ENCODE results near the gene INHA. TPM values are rescaled to one million over a fixed set of nuclear protein-coding genes. Genes with fewer than 3 reads are reported as not detected.

The INHA gene
- total and polyA plus RNA-seq, 2 donors (not counting 1 experiment from before 2014, with no cell fraction given), result not detected

DNA sequence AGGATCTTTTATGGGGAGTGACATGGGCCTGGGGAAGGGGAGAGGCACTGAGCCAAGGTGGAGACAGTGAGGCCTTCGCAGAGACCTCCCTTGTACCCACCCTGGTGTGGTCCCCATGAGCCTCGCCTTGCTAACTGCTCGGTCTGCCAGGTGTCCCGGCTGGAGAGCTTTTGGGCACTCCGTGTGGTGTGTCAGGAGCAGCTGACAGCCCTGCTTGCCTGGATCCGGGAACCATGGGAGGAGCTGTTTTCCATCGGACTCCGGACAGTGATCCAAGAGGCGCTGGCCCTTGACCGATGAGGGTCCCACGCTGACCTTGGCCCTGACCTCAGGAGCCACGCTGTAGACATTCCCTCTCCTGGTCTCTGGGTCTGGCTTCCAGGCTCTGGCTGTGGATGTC, 43.8 kb downstream of the INHA start:
- intact Hi-C loops (cut with micrococcal nuclease), result no loop called here
- ChIA-PET CTCF (interaction anchor here (1.6 kb wide), 1 partner anchor 8 kb away, joined by 3 read pairs; no protein-coding TSS in a partner anchor), POLR2A (no interaction called here)
- H3K36me3 ChIP-seq (replicated peaks in 1 of 2; ENCODE audit: control extremely low read depth in 1 of 2, control insufficient read depth in 1 of 2, extremely low read depth in 1 of 2, insufficient read depth in 2 of 2, low read length in 1 of 2), result peaks cover 0 to 19% of the 10 kb centered on the region in 2 experiments
- Mint-ChIP-seq H3K4me1 (peaks cover 13% of the 10 kb centered on the region), H3K4me3 (no peak overlapping the region), H3K9me3 (ENCODE audit: insufficient read depth) (no peaks in the 10 kb centered on the region), H3K27me3 (no peaks in the 10 kb centered on the region), H3K27ac (no peak overlapping the region)
- no peaks in the 10 kb centered on the region for H4K20me1 ChIP-seq (ENCODE audit: control insufficient read depth, insufficient read depth, low read length, poor library complexity, severe bottlenecking)
- H3K9ac ChIP-seq (ENCODE audit: low read length), result no peak overlapping the region
- no peaks in the 10 kb centered on the region for H3K27me3 ChIP-seq (replicated peaks in 1 of 4; ENCODE audit: control extremely low read depth in 1 of 4, control insufficient read depth in 3 of 4, insufficient read depth in 4 of 4, low read length in 3 of 4)
- WGBS (ENCODE audit: insufficient coverage), result 91% methylated on average over 12 of the region's 12 CpGs
- no peaks in the 10 kb centered on the region for H3K9me3 ChIP-seq (ENCODE audit: control extremely low read depth in 1 of 3, control insufficient read depth in 2 of 3, insufficient read depth in 1 of 3, low read length in 2 of 3)
- no peaks in the 10 kb centered on the region for H3K79me2 ChIP-seq (ENCODE audit: control insufficient read depth, insufficient read depth, low read length)
- peaks cover 9% of the 10 kb centered on the region in 2 donors for H3K4me1 ChIP-seq (ENCODE audit: control insufficient read depth in 2 of 2, insufficient read depth in 2 of 2, low read length in 2 of 2)
- H2AFZ ChIP-seq (ENCODE audit: insufficient read depth, low read depth, low read length, poor library complexity, severe bottlenecking), result no peak overlapping the region
- H3K4me3 ChIP-seq (ENCODE audit: control extremely low read depth in 1 of 5, extremely low read depth in 1 of 5, insufficient read depth in 1 of 5, low read depth in 2 of 5, low read length in 4 of 5), result no peak overlapping the region
- ATAC-seq (ENCODE audit: low read depth), result no peak
- no peak overlapping the region for H3K27ac ChIP-seq (ENCODE audit: low read length in 2 of 2)
- DNase-seq, result no peak
- H3K4me2 ChIP-seq (replicated peaks; ENCODE audit: low read depth, low read length, poor library complexity, severe bottlenecking), result no peak overlapping the region
- no peak for TF ChIP-seq CTCF (IDR thresholded peaks at IDR 0.05)
- no peak for TF ChIP-seq EZH2 (IDR thresholded peaks at IDR 0.05; ENCODE audit: borderline replicate concordance, insufficient read depth, low read depth, low read length, poor library complexity, severe bottlenecking)

- Histone ChIP-seq H3K9ac (ENCODE audit: low read length) (no peak overlapping the region), H3K36me3 (replicated peaks in 1 of 2; ENCODE audit: control extremely low read depth in 1 of 2, control insufficient read depth in 1 of 2, extremely low read depth in 1 of 2, insufficient read depth in 2 of 2, low read length in 1 of 2) (peaks cover 0 to 18% of the 10 kb centered on the region in 2 experiments), H3K4me2 (replicated peaks; ENCODE audit: low read depth, low read length, poor library complexity, severe bottlenecking) (no peak overlapping the region), H3K79me2 (ENCODE audit: control insufficient read depth, insufficient read depth, low read length) (no peaks in the 10 kb centered on the region), H3K9me3 (ENCODE audit: control extremely low read depth in 1 of 3, control insufficient read depth in 2 of 3, insufficient read depth in 1 of 3, low read length in 2 of 3) (no peaks in the 10 kb centered on the region), H3K4me3 (ENCODE audit: control extremely low read depth in 1 of 5, extremely low read depth in 1 of 5, insufficient read depth in 1 of 5, low read depth in 2 of 5, low read length in 4 of 5) (no peak overlapping the region), H3K27me3 (replicated peaks in 1 of 4; ENCODE audit: control extremely low read depth in 1 of 4, control insufficient read depth in 3 of 4, insufficient read depth in 4 of 4, low read length in 3 of 4) (no peaks in the 10 kb centered on the region), H3K27ac (ENCODE audit: low read length in 2 of 2) (no peak overlapping the region), H3K4me1 (ENCODE audit: control insufficient read depth in 2 of 2, insufficient read depth in 2 of 2, low read length in 2 of 2) (peaks cover 9% of the 10 kb centered on the region in 2 donors), H2AFZ (ENCODE audit: insufficient read depth, low read depth, low read length, poor library complexity, severe bottlenecking) (no peak overlapping the region), H4K20me1 (ENCODE audit: control insufficient read depth, insufficient read depth, low read length, poor library complexity, severe bottlenecking) (no peaks in the 10 kb centered on the region)
- WGBS (ENCODE audit: insufficient coverage), result no CpG with 5 or more reads among the region's 4 CpGs
- Mint-ChIP-seq H3K27ac (no peak overlapping the region), H3K27me3 (no peaks in the 10 kb centered on the region), H3K9me3 (ENCODE audit: insufficient read depth) (no peaks in the 10 kb centered on the region), H3K4me3 (no peak overlapping the region), H3K4me1 (peaks cover 11% of the 10 kb centered on the region)
- POLR2A ChIA-PET, result no interaction called here
- CTCF ChIA-PET, result interaction anchor here (1.6 kb wide), 1 partner anchor 9 kb away, joined by 3 read pairs; no protein-coding TSS in a partner anchor
- no peak for ATAC-seq (ENCODE audit: low read depth)
- TF ChIP-seq EZH2 (IDR thresholded peaks at IDR 0.05; ENCODE audit: borderline replicate concordance, insufficient read depth, low read depth, low read length, poor library complexity, severe bottlenecking), result no peak
- no peak for TF ChIP-seq CTCF (IDR thresholded peaks at IDR 0.05)
- no peak for DNase-seq
- intact Hi-C loops (cut with micrococcal nuclease), result no loop called here
Observed at GRCh38 chr2:219616550-219616949, 44.4 kb downstream of the INHA start.

Measured in B cell (primary cell).